Liver (tissue), 9 donors: ENCODE measurements around the gene NCOA6. TPM values are rescaled to one million over a fixed set of nuclear protein-coding genes. Genes with fewer than 3 reads are reported as not detected.
A peak's percentile ranks its signal among the peaks of the same experiment; 100 is the strongest.

Experiments
- DNase-seq: peaks from one replicate; pipeline ENCODE4 v3.0.0-alpha.2; 2017; ENCODE audit warnings: low spot score
- H3K27ac ChIP-seq, 2 donors: one replicate each; pipeline ENCODE4 v1.7.0; 2013; ENCODE audit warnings: inconsistent platforms in 2 of 2, low read length in 2 of 2, control low read depth in 1 of 2, low read depth in 1 of 2, mild to moderate bottlenecking in 1 of 2
- H3K27me3 ChIP-seq, 4 donors: one replicate each; pipeline versions ENCODE4 v1.6.1 to v1.7.0; 2013; ENCODE audit warnings: low read length in 3 of 4, inconsistent platforms in 1 of 4, mild to moderate bottlenecking in 1 of 4, moderate library complexity in 1 of 4; ENCODE audit not compliant: control insufficient read depth in 4 of 4, insufficient read depth in 4 of 4
- H3K36me3 ChIP-seq, 4 donors: one replicate each; pipeline versions ENCODE4 v1.6.1 to v1.7.0; 2013; ENCODE audit warnings: low read length in 3 of 4, mild to moderate bottlenecking in 3 of 4, low read depth in 1 of 4, moderate library complexity in 1 of 4; ENCODE audit not compliant: control insufficient read depth in 4 of 4, insufficient read depth in 3 of 4
- H3K4me1 ChIP-seq, 4 donors: one replicate each; pipeline versions ENCODE4 v1.6.1 to v1.7.0; 2013; ENCODE audit warnings: low read length in 3 of 4, mild to moderate bottlenecking in 3 of 4, moderate library complexity in 1 of 4; ENCODE audit not compliant: control insufficient read depth in 4 of 4, insufficient read depth in 4 of 4
- H3K4me3 ChIP-seq, 3 donors: one replicate each; pipeline versions ENCODE4 v1.6.1 to v1.7.0; 2013; ENCODE audit warnings: low read length in 3 of 3, control low read depth in 1 of 3, low read depth in 1 of 3, mild to moderate bottlenecking in 1 of 3
- H3K9ac ChIP-seq, 2 donors: one replicate each; pipeline ENCODE4 v1.7.0; 2013; ENCODE audit warnings: low read length in 2 of 2, mild to moderate bottlenecking in 2 of 2, moderate library complexity in 2 of 2, control low read depth in 1 of 2, low read depth in 1 of 2
- H3K9me3 ChIP-seq, 4 donors: one replicate each; pipeline versions ENCODE4 v1.6.1 to v1.7.0; 2013; ENCODE audit warnings: low read length in 3 of 4; ENCODE audit not compliant: control insufficient read depth in 4 of 4
- CTCF ChIP-seq: fragments of 150-350 bp; IDR thresholded peaks from 2 replicates; pipeline ENCODE4 v1.5.1; 2017; ENCODE audit warnings: improper control_type of control experiment, low read depth, low read length; ENCODE audit not compliant: missing input control
- FOXA1 ChIP-seq: IDR thresholded peaks from 2 replicates; pipeline ENCODE4 v1.6.1; 2016; ENCODE audit warnings: antibody characterized with exemption
- HNF4A ChIP-seq, 2 donors: conservative IDR thresholded peaks; 2 replicates each; pipeline ENCODE4 v1.6.1; 2016; ENCODE audit warnings: antibody characterized with exemption in 2 of 2, mild to moderate bottlenecking in 2 of 2
- MAX ChIP-seq: IDR thresholded peaks from 2 replicates; pipeline ENCODE4 v1.6.1; 2016; ENCODE audit warnings: antibody characterized with exemption
- SP1 ChIP-seq: IDR thresholded peaks from 2 replicates; pipeline ENCODE4 v1.6.1; 2018; ENCODE audit warnings: antibody characterized with exemption, mild to moderate bottlenecking
- WGBS: extraction: QIAGEN DNeasy Blood & Tissue Kit; methylation state at CpG from one replicate; pipeline ENCODE4 v1.1.7; 2013; 5-methylcytosine and 5-hydroxymethylcytosine counted together
- polyA plus RNA-seq, 2 donors: library from polyadenylated mRNA; stranded (reverse) in 1 of 2; unstranded in 1 of 2; fragments of 200-250 nt in 1 of 2; fragments of >200 nt in 1 of 2; fragmentation: Nextera tagmentation in 1 of 2; extraction: Ambion mirVana in 1 of 2; gene quantifications; one replicate each; pipeline versions ENCODE4 v1.2.1 to v1.2.3, GENCODE V29; 2013 to 2015
- total RNA-seq, 2 donors: library from RNA; depleted of rRNA; stranded (reverse); fragments of >200 nt; gene quantifications; one replicate each; pipeline ENCODE4 v1.2.3, GENCODE V29; 2014
- TF ChIP-seq, protein P1 (sequence below): IDR thresholded peaks from 2 replicates; pipeline ENCODE4 v1.6.1; 2016; ENCODE audit warnings: antibody characterized with exemption
- donor health status: healthy.
- donor health status: healthy.
- donor health status: healthy.
- donor health status: healthy.
- donor health status: healthy.

The NCOA6 gene
- total and polyA plus RNA-seq, 4 donors = 5.4 to 13.1 (median 6.2) TPM

DNA sequence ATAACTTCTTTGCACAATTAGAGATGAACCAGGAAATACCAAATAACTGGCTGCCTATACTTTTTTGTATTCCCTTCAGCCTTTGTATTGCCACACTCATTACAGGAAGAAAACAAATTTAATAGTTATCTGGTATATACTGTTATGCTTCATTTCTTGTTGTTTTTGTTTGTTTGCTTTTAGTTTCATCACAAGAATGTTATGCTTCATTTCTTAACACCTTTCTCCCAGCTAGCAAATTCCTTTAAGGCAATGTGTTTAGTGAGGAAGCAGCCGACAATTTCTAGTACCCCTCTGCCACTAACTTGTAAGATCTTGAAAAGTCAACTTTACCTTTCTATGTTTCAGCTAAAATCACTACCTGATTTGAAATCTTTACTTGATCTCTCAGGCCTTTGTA is 1.4 kb downstream of the NCOA6 start:
- peak overlapping the region in 2 of 3 donors; percentile 99 for H3K4me3 ChIP-seq
- peaks cover 5 to 29% (median 24%) of the 10 kb centered on the region in 4 donors for H3K4me1 ChIP-seq
- TF ChIP-seq, protein P1, sequence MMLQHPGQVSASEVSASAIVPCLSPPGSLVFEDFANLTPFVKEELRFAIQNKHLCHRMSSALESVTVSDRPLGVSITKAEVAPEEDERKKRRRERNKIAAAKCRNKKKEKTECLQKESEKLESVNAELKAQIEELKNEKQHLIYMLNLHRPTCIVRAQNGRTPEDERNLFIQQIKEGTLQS = no peak
- no peak for TF ChIP-seq CTCF

DNA sequence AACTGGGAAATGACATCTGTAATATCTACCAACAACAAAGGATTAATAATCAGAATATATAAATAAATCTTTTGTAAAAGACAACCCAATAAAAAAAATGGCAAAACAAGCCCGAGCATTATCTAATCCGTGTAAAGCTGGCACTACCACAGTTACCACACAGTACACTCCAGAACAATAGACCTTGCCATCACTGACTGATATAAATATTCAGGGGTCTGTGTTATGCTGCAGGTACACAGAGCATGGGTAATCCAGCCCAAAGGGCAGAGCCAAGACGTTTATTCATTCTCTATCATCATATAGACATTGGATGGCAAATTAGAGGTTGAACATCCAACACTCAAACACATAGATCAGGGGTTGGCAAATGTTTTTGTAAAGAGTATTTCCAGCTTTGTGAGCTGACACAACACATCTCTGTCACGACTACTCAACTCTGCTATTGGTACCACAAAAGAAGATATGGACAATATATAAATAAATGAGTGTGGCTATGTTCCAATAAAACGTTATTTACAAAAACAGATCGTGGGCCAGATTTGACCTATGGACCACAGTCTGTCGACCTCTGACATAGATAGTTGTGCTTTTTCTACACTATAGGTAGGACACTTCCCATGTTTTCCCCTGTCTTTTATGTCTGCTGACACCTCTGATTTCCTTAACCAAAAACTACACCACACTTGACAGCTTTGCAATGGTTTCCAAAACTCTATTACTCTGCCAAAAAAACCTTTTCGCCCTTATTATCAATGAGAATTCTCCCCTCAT is 4.5 kb downstream of the NCOA6 start:
- TF ChIP-seq HNF4A (conservative IDR thresholded peaks at IDR 0.05) (peak; percentile 14 to 43), CTCF (no peak)
- H3K9ac ChIP-seq = no peak overlapping the region
- no peak overlapping the region for H3K27ac ChIP-seq
- no peaks in the 10 kb centered on the region for H3K9me3 ChIP-seq
- H3K27me3 ChIP-seq = no peaks in the 10 kb centered on the region
- 54% methylated on average over 8 of the region's 8 CpGs for WGBS
- DNase-seq = no peak
- H3K36me3 ChIP-seq = no peaks in the 10 kb centered on the region
- no peak overlapping the region for H3K4me3 ChIP-seq
- H3K4me1 ChIP-seq = peaks cover 9 to 28% (median 26%) of the 10 kb centered on the region in 4 donors

More for the DNA sequence above, 1.4 kb downstream of the NCOA6 start:
- Histone ChIP-seq H3K27ac (peak overlapping the region; percentile 67 to 76), H3K9me3 (no peaks in the 10 kb centered on the region), H3K36me3 (no peaks in the 10 kb centered on the region), H3K27me3 (no peaks in the 10 kb centered on the region), H3K9ac (peak overlapping the region; percentile 30 to 75)
- no peak for DNase-seq
- WGBS = 18% methylated on average over 1 of the region's 1 CpG

- 58% methylated on average over 2 of the region's 2 CpGs for WGBS
- H3K4me3 ChIP-seq = no peak overlapping the region
These were observed 7.7 kb downstream of the NCOA6 start for GRCh38 chr20:34817801-34818200.

More at GRCh38 chr20:34817801-34818200, 7.7 kb downstream of the NCOA6 start:
- Histone ChIP-seq H3K9me3 (no peaks in the 10 kb centered on the region), H3K27ac (no peak overlapping the region), H3K4me1 (peaks cover 6 to 13% (median 10%) of the 10 kb centered on the region in 4 donors), H3K9ac (no peak overlapping the region), H3K36me3 (no peaks in the 10 kb centered on the region), H3K27me3 (no peaks in the 10 kb centered on the region)
- DNase-seq = no peak
- no peak for TF ChIP-seq SP1
- TF ChIP-seq FOXA1 = no peak
- TF ChIP-seq MAX = no peak
